HG02642 (cell line): ENCODE measurements around the gene DPH5.
"Not testable (repeated sequence)": the region's sequence is repeated elsewhere in the genome, so short reads cannot be mapped to it uniquely, and the experiment has no call there.

ENCODE experiments used
- ATAC-seq: cut with Tn5 transposase; IDR thresholded peaks from one replicate; pipeline ENCODE4 v1.9.1; 2021; ENCODE audit warnings: mild to moderate bottlenecking; ENCODE audit not compliant: unreplicated experiment, poor library complexity

Gene DPH5

DNA sequence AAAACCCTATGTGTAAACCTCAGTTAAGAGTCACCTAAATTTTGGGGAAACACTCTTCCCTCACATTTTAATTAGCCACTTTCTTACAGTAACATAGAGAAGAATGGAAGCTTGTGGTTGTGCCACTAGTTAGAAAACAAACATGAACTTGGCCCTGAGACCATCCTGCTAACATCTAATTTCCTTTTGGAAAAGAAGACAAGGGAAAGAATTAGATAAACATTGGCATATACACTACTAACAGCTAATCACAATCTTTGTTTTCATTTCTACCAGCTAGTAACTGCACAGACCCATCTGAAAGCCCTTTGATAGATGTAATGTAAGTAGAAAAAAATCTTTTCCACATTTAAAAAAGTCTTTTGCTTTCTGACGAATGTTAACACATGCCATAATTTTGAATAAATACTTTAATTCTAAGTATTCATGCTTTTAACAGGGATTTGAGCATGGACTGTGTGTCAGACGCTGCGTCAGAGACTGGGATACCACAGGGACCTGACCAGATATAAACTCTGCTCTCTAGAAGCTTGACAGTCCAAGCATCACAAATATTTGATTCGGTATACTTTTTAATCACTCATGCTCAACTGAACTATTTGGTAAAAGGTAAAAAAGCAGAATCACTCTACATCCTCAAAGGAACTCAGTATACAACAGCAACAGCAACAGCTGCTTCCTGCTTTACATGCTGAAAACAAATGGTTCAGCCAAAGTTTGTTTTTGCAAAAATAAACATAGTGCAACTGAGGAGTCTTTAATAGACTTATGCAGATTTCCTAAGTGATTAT is 30.2 kb downstream of the DPH5 start:
- no peak for ATAC-seq

DNA sequence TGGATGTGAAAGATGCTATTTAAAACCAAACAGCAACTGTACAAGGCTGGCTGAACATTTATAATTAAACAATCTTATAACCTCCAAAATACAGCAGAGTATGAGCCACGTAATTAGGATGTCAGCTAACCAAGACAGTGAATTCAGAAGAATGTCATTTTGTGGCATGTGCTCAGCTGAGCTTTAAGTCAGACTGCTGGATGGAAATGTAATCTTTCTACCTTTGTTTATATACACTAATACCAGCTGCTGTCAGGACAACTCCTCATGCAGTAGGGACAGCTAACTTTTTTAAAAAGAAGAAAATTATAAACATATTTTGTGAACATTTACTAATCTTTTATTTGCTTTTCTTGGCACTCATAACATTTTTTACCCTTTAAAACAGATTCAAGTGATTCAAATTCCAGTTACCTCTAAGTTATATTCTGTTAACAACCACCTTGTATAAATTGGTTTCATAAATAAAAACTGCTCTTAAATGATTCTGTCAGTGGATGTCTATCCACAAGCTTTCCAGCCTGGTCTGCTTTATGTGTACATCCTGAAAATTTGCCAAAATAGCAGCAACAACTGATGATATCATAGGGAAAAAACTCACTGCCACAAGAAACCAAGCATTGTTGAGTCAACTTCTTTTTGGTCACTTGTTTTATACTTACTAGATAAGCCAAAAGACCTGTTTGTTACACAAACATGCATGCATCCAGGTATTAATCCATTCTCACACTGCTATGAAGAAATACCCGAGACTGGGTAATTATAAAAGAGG is 36.1 kb downstream of the DPH5 start:
- ATAC-seq = no peak

DNA sequence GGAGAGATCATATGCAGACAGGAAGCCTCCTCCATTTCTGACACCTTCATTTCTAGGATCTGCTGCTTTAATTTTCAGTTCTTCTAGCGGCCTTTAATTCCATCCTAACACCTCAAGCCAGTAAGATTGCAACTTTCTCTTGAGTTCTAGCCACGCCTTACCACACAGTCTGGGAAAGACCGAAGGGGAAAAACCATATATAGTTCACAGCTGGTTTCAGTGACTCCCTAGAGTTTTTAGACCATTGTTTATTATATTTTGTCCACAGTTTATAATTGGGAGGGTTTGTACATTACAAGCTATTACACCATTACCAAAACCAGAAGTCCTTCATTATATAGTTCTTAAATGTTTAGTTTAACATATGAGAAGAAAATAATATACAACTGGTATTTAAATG is 37.5 kb downstream of the DPH5 start:
- ATAC-seq = no peak

DNA sequence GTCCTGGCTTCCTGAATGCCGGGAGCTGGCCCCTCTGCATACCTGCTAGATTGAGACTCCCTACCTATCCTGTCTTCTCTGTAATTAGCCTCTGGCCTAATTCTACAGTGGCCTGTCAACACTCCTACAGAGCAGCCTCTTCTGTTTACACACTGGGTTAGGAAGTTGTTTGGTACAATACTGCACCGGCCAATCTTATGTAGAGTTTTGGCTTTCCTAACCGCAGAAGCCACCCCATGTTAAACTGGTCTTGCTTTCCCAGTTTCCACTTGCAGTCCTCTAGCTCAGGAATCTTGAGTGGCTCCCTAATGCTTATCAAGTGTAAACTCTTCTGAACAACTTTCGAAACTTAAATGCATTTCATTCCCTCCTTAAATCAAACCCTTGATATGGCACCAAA is 42.8 kb downstream of the DPH5 start:
- no peak for ATAC-seq

DNA sequence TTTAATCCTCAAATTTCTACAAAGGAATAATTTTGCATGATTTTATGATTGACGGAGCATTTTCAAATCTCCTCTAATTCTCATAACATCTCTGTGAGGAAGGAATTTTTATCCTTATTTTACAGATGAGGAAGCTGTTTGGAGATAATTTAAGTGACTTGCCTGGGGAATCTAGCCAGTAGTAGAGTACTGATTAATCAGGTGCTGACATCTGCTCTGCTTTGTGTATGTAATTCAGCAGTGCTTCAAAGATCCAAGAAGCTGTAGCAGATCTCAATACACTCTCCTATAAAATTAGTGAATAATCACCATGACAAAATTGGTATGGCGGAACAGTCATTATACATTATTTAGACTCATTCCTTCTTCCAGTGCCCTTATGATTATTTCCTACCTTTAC is 46.0 kb downstream of the DPH5 start:
- no peak for ATAC-seq

DNA sequence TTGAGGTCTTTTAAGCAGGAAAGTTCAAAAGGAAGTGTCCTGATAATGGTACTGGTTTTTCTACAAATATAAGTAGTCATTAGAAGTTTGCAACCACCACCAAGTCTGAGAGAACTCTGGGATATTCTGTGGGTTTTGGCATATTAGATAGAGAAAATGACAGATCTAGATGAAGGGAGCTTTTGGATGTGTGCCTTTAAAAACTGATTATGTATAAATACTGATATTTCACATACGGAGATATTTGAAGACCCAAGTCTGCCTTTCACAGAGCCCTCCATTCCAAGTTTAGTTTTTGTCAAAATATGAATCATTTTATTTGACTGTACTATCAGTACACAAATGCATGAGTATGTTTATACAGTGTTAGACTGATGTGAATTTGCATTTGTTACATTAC is 48.6 kb downstream of the DPH5 start:
- no peak for ATAC-seq

DNA sequence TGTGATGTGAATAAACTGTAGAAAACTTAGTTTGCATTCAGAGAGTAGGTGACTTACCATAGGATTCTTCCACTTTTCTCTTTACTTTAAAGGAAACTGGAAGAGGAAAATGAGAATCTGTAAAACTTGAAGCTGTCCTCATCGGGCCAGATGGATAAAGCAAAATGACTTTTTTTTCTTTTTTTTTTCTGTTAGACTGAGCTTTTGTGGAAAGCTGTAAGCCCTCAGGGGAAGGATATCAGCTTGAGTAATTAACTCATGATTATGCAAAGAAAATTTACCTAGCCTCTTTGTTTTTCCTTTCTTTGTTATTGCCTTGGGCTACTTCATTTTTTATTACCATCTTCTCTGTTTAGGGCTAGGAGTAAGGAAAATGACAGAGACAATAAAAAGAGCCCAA is 53.4 kb downstream of the DPH5 start:
- ATAC-seq = no peak

DNA sequence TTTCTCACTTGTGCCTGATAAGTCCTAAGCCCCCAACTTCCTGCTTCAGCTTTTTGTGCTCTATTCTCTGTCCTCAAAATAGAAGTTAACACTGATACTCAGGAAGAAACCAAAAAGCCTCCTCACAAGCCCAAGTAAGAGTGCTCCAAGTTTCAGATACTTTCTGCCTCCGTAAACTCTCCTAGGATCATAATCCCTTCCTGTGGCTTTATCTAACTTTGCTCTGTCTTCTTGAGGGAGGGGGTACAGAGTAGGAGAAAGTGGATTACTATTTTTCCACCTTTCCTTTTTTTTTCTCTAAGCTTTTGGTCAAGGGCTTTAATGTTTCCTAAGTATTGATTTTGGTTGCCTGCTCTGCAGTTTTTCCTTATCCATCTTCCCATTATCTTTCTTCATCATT is 54.6 kb downstream of the DPH5 start:
- ATAC-seq = no peak

DNA sequence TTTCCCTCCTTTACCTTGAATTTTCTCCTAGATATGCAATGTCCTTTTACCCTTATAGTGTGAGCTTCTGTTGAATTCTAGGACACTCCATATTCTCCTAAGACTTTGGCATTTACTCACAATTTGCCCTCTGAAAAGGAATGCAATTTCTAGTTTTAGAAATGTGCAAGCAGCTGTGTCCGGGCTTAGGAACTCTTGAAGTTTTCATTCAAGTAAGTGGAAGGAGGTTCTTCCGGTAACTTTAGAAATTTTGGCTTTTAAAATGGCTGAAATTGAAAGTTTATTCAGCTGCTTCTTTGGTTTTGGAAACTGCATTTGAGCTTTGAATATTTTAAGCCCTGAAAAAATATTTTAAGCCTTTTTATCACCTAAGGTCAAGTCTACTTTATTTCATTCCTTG is 56.3 kb downstream of the DPH5 start:
- no peak for ATAC-seq

DNA sequence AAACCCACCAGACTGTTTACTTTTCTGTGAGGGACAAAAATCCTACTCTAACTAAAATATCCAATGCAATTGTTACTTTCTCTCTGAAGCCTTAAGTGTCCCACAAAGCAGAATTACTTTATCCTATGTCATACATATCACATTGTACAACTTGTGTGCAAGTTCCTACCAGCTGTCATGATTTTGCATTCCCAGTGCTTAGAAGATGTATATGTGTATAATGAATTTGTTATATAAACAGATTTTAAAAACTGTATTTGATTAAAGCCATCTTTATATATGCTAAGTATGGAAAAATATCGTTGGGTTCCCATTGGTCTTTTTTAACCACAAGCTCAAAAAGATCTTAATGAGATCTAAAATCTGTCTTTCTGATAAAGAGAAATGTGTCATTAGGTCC is 57.0 kb downstream of the DPH5 start:
- ATAC-seq = no peak

DNA sequence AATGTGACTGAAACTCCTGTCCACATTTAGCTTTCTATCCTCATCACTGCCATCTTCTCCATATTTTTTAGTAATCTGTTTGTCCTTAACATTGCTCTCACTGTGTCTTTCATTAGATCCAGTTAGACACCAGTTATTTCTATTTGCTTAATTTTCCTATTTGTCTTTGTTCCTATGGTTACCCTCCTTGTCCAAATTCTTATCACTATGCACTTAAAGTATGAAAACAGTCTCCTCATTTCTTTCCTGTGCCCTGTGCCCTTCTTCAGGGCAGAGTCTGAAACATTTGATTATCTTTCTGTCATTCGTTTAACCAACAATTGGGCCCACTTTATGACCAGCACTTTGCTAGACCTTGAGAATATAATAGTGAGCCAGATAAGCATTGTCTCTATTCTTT is 65.5 kb downstream of the DPH5 start:
- no peak for ATAC-seq

DNA sequence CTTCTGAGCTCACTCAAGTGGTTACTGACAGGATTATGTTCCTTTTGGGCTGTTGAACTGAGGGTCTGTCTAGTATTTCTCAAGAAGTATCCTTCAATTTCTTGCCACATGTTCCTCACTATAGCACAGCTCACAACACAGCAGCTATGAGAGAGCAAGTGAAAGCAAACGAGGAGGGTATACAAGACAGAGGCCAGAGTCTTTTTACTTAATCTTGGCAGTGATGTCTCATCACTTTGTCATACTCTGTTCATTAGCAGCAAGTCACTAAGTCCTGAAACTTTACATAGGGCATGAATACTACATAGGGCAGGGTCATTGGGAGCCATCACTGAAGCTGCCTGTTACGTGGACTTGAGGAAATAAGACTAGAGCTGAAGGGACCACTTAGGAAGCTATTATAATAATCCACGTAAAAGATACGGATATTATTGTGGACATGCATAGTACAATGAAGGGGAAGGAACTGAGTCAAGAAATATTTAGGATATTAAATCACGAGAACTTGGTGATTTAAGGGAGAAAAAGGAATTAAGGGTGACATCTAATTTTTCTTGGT is 66.0 kb downstream of the DPH5 start:
- ATAC-seq = no peak

DNA sequence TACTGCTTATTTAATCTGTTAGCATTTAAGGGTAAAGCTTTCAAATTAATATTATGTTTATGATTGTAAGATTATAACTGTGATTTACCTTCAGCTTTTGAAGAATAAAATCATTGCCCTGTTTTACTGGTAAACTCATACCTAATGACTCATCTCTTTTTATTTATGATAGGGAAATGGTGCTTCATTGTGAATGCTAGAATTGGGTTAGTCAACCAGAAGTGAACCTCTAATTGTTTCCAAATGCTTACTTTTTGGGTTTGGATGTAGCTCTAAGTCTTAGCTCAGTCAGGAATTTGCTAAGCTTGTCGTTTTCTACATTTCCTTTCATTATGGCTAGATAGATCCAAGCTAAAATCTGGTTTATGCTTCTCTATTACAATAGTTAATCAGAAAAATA is 70.3 kb downstream of the DPH5 start:
- ATAC-seq = no peak

DNA sequence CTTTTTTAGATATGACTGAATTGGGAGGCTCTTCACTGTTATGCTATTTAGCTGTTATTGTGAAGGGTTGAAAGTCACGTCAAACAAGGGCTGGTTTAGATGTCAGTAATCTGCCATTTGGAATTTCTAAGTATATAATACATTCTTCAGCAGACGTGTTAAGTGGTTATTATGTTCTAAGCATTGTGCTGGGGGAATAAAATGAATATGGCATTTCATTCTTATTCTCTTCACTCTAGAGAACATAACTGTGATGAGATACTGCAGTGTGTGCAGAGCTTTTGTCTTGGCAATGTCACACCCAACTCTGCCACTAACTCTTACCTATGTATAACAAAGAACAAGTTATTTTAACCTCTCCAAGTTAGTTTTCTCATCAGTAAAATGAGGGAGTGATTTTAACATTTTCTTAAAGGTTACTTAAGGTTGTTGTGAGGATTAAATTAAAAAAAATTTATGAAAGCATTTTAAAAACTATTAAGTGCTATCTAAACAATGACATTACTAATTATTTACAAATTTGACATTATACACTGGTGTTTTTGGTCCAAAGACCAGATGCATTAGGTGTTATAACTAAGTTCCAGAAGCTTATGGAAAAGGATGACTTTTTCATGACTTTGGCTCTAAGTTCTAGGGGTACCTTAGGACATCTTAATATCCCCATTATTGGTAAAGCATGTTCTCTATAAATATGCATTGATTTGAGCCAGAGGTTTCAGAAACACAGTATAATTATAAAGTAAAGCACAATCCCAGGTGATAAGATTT is 71.4 kb downstream of the DPH5 start:
- ATAC-seq = no peak

DNA sequence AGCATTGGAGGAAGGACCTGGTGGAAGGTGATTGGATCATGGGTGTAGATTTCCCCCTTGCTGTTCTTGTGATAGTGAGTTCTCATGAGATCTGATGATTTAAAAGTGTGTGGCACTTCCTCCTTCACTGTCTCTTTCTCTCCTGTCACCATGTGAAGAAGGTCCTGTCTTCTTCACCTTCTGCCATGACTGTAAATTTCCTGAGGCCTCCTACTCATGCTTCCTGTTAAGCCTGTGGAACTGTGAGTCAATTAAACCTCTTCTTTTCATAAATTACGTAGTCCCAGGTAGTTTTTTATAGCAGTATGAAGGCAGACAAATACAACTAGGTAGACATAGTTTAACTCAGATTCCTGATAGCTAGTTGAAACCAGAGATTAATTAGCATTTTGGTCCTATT is 72.6 kb downstream of the DPH5 start:
- ATAC-seq = not testable (repeated sequence)

DNA sequence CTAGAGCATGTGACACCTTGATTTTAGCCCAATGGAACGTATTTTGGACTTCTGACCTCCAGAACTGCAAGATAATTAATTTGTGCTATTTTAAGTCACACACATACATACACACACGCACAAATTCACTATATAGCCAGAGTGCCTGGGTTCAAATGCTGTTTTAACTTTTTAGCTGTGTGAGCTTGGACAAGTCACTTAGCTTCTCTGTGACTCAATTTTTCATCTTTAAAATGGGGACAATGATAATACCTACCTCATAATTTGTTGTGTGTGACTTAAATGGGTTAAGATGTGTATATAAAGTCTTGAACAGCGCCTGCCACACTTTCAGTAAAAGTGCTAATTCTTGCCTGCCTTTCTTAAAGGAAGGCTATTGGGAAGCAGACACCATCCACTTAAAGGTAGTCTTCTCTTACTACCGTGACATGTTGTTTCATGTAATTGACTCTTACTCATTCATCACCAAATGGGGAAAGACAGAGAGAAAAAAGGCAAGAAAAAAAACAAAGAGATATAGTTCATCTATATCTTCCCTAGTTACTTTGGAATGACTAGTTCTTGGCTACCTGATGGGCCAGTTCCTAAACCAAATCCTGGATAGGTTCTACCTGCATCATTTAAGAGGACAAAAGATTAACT is 73.4 kb downstream of the DPH5 start:
- ATAC-seq = no peak

DNA sequence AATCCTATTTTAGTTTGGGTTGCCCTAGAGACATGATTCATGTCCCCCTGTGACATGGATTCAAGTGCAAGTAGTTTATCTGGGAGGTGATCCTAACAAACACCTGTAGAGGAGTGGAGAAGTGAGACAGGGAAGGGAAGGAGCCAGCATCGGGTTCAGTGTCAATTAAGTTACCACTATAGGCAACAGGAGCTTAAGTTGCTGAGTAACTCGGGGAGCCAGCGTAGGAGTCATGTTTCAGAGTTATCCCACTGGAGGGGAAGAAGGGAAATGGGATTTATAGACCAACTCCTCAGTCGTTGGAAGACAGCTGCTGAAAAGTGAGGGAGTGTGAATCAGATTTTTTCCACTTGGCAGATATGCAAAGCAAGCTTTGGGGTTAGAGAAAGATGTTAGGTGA is 74.8 kb downstream of the DPH5 start:
- no peak for ATAC-seq

DNA sequence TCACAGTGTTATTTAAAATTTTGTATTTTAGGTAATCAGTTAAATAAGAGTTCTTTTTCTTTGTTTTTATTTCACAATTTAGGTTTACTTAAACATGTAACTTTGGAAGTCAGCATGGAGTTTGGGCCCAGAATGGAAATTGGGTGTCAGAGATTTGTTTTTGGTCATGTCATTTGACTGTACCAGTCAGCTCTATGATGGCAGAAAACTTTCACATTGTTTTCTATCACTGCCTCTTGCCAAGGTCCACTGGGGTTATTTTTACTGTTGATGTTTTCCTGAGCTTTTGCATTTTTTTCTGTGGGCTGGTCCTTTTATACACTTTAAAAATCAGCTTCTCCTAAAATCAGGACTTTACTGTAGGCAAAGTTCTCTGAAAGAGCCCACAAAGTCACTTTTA is 75.2 kb downstream of the DPH5 start:
- no peak for ATAC-seq

DNA sequence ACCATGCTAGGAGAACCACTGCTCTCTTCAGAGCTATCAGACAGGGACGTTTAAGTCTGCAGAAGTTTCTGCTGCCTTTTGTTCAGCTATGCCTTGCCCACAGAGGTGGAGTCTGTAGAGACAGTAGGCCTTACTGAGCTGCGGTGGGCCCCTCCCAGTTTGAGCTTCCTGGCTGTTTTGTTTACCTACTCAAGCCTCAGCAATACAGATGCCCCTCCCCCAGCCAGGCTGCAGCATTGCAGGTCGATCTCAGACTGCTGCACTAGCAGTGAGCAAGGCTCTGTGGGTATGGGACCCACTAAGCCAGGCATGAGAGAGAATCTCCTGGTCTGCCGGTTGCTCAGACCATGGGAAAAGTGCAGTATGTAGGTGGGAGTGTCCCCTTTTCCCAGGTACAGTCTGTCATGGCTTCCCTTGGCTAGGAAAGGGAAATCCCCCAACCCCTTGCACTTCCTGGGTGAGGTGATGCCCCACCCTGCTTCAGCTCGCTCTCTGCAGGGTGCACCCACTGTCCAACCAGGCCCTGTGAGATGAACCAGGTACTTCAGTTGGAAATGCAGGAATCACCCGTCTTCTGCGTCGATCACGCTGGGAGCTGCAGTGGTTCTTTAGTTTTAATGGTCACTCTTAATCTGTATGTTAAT is 75.9 kb downstream of the DPH5 start:
- peak; percentile 87 for ATAC-seq
